BLaER1 treated with 17β-estradiol and CSF1 and Interleukin-3, amounts not matched to agents 10 nM and 100 nM (cell line): ENCODE results near the gene NTF4.
A peak's percentile ranks its signal among the peaks of the same experiment; 100 is the strongest.

Source experiments
- H3K27ac ChIP-seq, 11 experiments: shearing (Covaris generic); formaldehyde crosslinking; 2 replicates each; pipeline ENCODE4 v1.8.1; 2022
- H3K27me3 ChIP-seq, 11 experiments: shearing (Covaris generic); formaldehyde crosslinking; 2 replicates each; pipeline ENCODE4 v1.8.1; 2022
- H3K36me3 ChIP-seq, 11 experiments: shearing (Covaris generic); formaldehyde crosslinking; 2 replicates each; pipeline ENCODE4 v1.8.1; 2022
- H3K4me1 ChIP-seq, 10 experiments: shearing (Covaris generic); formaldehyde crosslinking; 2 replicates each; pipeline ENCODE4 v1.8.1; 2022
- H3K4me2 ChIP-seq, 11 experiments: shearing (Covaris generic); formaldehyde crosslinking; 2 replicates each; pipeline ENCODE4 v1.8.1; 2022
- H3K4me3 ChIP-seq, 10 experiments: shearing (Covaris generic); formaldehyde crosslinking; 2 replicates each; pipeline ENCODE4 v1.8.1; 2022
- H3K9ac ChIP-seq, 11 experiments: shearing (Covaris generic); formaldehyde crosslinking; 2 replicates each; pipeline ENCODE4 v1.8.1; 2022
- H3K9me3 ChIP-seq, 11 experiments: shearing (Covaris generic); formaldehyde crosslinking; replicated peaks in 1 of 11; 2 replicates each; pipeline ENCODE4 v1.8.1; 2022
- H4K20me1 ChIP-seq, 11 experiments: shearing (Covaris generic); formaldehyde crosslinking; 2 replicates each; pipeline ENCODE4 v1.8.1; 2022
- Cebpa-rat ChIP-seq, 11 experiments: shearing (Covaris generic); IDR thresholded peaks; 2 replicates each; pipeline ENCODE4 v1.8.1; 2022

The NTF4 gene

DNA sequence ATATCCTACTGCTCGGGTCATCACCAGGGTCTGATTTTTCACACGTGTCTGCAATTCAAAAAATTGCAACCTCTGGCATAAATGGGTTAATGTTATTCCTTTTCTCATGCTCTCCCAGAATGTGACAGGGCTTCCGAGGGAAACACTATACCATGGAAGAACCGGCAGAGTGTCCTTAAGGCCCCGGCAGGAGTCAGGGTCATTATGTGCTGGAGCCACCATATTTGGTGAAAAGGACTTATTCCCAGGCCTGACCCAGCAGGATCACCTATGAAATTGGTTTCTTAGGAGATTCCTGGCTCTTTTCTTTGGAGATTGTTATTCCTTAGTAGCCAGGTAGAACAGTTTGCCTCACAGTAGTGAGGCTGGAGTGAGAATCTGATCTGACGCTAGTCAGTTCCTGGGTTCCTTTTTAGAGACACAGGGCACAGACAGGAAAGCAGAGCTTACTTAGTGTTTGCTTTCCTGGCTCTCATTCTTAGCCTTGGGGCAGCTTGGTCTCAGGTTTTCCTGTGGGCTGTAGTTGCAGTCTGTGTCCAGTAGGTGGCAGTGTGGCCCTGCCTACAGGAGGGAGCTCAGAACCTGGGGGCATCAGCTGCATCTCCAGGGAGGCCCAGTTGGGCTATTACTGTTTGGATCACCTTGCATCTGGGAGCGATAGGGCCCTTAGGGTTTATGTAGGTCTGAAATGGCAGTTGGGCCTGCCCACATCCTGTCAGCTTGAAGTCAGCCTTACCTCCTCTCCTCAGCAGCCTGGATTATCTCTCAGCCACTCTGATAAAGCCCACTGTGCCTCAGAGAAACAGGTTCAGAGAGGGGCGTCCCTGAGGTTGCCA is 33.1 kb upstream of the NTF4 start:
- H3K4me1 ChIP-seq, result peaks cover 12 to 63% (median 48%) of the 10 kb centered on the region in 10 experiments
- H3K27ac ChIP-seq, result peak overlapping the region in 8 of 11 experiments; percentile 4 to 59 (median 42); a peak in 12 of 22 replicates
- peaks cover 77 to 95% (median 93%) of the 10 kb centered on the region in 11 experiments for H4K20me1 ChIP-seq
- peak overlapping the region in 6 of 11 experiments; percentile 22 to 59 (median 47); a peak in 11 of 22 replicates for H3K4me2 ChIP-seq
- H3K4me3 ChIP-seq, result no peak overlapping the region; a peak in 1 of 20 replicates
- H3K27me3 ChIP-seq, result no peaks in the 10 kb centered on the region
- no peak for TF ChIP-seq Cebpa-rat (IDR thresholded peaks at IDR 0.05)
- peaks cover 90 to 94% (median 92%) of the 10 kb centered on the region in 11 experiments for H3K36me3 ChIP-seq
- no peaks in the 10 kb centered on the region for H3K9me3 ChIP-seq
- peak overlapping the region in 8 of 11 experiments; percentile 11 to 63 (median 36); a peak in 11 of 22 replicates for H3K9ac ChIP-seq

DNA sequence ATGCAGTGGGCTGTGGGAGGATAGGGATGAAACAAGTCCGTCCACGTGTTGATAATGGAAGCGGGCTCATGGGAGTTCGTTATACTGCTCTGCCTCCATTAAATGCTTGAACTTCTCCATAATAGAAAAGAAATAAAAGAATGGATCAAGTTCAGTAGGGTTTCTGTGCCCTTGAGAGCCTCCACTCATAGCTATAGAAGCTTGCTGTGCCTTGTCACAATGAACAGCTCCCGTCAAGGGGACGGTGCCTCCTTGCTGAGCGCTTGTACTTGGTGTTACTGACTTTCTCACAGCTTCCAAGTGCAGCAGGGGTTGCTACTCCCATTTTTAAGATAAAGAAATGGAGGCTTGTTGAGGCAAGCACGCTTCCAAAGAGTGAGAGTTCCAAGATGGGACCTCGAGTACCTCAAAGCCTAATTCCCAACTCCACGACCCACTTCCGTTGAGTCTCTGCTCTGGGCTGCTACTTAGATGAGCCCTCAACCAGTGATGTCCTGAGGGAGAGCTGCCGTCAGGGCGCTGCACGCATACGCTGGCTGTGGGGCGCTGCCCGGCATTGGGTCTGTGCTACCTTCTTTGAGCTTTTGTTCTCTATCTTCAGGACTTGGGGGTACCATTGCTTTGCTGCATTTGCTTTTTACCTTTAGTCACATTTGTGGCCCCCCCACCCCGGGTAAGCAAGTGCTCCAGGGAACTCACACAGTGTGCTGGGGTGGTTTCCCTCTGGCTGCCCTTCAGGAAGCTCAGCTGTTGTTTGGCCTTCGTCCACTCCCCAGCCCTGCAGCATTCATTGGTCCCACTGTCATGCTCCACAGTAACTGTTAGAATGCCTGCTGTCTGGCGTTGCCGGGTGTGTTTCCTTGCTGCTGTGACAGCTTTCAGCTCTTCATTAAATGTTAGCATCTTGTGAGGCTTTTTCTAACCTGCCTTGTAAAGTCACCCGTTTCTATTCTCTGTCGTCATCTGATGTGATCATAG is 30.2 kb upstream of the NTF4 start:
- H3K4me2 ChIP-seq, result no peak overlapping the region
- H3K4me1 ChIP-seq, result peaks cover 0 to 40% (median 23%) of the 10 kb centered on the region in 10 experiments; a peak in 14 of 20 replicates
- H4K20me1 ChIP-seq, result peaks cover 93 to 100% (median 100%) of the 10 kb centered on the region in 11 experiments
- H3K36me3 ChIP-seq, result peaks cover 97 to 100% (median 98%) of the 10 kb centered on the region in 11 experiments
- 0 out of 22 replicates have a peak overlapping the region, but pooled peaks of 1 of the 11 experiments have one; percentile 18 for H3K27ac ChIP-seq
- peak overlapping the region in 4 of 11 experiments; percentile 8 to 41 (median 23); a peak in 5 of 22 replicates for H3K9ac ChIP-seq
- no peak overlapping the region for H3K4me3 ChIP-seq
- TF ChIP-seq Cebpa-rat (IDR thresholded peaks at IDR 0.05), result no peak
- H3K9me3 ChIP-seq, result no peaks in the 10 kb centered on the region
- no peaks in the 10 kb centered on the region for H3K27me3 ChIP-seq

DNA sequence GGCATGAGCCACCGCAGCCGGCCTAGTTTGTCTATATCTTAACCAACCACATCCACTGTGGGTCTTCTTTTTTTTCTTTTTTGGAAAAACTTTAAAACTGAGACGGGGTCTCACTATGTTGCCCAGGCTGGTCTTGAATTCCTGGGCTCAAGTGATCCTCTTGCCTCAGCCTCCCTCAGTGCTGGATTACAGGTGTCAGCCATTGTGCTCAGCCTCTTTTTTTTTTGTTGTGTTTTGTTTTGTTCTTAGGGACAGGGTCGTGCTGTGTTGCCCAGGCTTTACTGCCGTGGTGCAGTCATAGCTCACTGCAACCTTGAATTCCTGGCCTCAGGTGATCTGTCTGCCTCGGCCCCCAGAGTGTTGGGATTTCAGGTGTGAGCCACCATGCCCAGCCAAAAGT is 28.1 kb upstream of the NTF4 start:
- H3K36me3 ChIP-seq, result peaks cover 92 to 100% (median 100%) of the 10 kb centered on the region in 11 experiments
- H4K20me1 ChIP-seq, result peaks cover 97 to 100% (median 100%) of the 10 kb centered on the region in 11 experiments
- H3K27ac ChIP-seq, result no peak overlapping the region

DNA sequence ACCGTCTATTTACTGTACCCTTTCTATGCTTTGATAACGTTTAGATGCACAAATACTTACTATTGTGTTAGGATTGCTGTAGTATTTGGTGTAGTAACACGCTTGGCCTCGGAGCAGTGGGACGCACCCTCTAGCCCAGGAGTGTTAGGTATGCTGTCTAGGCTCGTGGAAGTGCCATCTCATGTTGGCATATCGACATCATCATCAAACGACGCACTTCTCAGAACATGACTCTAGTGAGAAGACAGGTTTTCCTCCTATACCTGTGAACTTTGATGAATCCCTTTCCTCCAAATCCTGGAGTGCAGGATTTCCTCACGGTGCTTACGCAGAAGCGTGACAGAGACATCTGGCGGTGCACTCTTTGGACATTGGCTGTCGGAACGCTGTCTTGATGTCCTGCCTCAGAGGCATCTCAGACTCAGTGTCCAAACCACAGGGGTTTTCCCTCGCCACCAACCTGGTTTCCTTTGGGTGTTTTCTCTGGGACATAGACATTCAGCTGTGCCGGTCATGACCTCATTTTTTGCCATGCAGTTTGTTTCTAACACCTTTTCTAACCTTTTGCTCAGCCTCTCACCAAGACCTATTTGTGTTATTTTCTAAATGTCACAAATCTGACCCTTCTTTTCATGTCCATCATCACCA is 26.9 kb upstream of the NTF4 start:
- Histone ChIP-seq H4K20me1 (peaks cover 98 to 100% (median 100%) of the 10 kb centered on the region in 11 experiments), H3K4me3 (no peak overlapping the region), H3K4me1 (peaks cover 13 to 34% (median 23%) of the 10 kb centered on the region in 10 experiments), H3K9ac (0 out of 22 replicates have a peak overlapping the region, but pooled peaks of 2 of the 11 experiments have one; percentile 14 to 31), H3K27ac (no peak overlapping the region), H3K27me3 (no peaks in the 10 kb centered on the region), H3K36me3 (peaks cover 86 to 100% (median 100%) of the 10 kb centered on the region in 11 experiments), H3K4me2 (no peak overlapping the region), H3K9me3 (no peaks in the 10 kb centered on the region)
- TF ChIP-seq Cebpa-rat (IDR thresholded peaks at IDR 0.05), result no peak

More for the DNA sequence above, 28.1 kb upstream of the NTF4 start:
- no peak overlapping the region for H3K4me2 ChIP-seq
- no peak overlapping the region for H3K9ac ChIP-seq
- no peaks in the 10 kb centered on the region for H3K9me3 ChIP-seq
- peaks cover 2 to 31% (median 17%) of the 10 kb centered on the region in 10 experiments for H3K4me1 ChIP-seq
- TF ChIP-seq Cebpa-rat (IDR thresholded peaks at IDR 0.05), result no peak
- no peaks in the 10 kb centered on the region for H3K27me3 ChIP-seq
- H3K4me3 ChIP-seq, result no peak overlapping the region

DNA sequence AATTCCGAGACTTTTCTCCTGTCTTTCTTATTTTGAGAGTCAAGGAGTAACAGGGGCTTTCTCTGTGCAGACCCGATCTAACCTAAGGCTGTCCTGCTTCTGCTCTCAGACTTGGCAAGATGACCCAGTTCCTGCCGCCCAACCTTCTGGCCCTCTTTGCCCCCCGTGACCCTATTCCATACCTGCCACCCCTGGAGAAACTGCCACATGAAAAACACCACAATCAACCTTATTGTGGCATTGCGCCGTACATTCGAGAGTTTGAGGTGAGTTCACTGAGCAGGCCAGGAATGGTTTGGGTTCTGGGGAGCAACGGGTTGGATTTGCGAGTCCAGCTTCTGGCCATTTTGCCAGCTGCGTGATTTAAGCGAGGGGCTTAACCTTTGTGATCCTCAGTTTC is 21.7 kb upstream of the NTF4 start:
- Histone ChIP-seq H3K9ac (peak overlapping the region; percentile 90 to 98 (median 95)), H3K27ac (peak overlapping the region; percentile 82 to 97 (median 94); a peak in 21 of 22 replicates), H3K9me3 (peaks cover 0 to 8% (median 0%) of the 10 kb centered on the region in 11 experiments; a peak in 2 of 22 replicates), H3K4me3 (peak overlapping the region; percentile 73 to 95 (median 82)), H3K4me2 (peak overlapping the region; percentile 89 to 99 (median 97)), H3K36me3 (peaks cover 34 to 53% (median 51%) of the 10 kb centered on the region in 11 experiments), H4K20me1 (peaks cover 55 to 60% (median 58%) of the 10 kb centered on the region in 11 experiments), H3K4me1 (peaks cover 22 to 38% (median 31%) of the 10 kb centered on the region in 10 experiments), H3K27me3 (no peaks in the 10 kb centered on the region)
- no peak for TF ChIP-seq Cebpa-rat (IDR thresholded peaks at IDR 0.05)

DNA sequence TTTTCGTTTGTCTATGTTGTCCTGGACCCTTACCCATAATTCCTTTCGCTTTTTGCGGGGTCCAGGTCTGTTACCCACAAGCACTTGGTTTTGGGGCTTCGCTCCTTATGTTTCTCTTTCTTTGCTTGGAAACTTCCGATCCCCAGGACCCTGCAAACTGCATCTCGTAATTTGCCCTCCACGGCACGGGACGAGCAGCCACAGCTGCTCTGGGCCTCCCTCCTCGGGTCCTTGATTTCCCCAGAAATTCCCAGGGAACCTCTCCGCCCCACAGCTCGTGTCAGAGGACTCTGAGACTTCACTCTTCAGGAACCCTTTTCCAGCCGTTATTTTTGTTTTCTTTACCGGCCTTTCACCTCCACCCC is 21.2 kb upstream of the NTF4 start:
- Histone ChIP-seq H3K4me1 (peaks cover 22 to 38% (median 31%) of the 10 kb centered on the region in 10 experiments), H3K9ac (peak overlapping the region; percentile 90 to 98 (median 95)), H3K4me2 (peak overlapping the region; percentile 89 to 99 (median 97)), H3K9me3 (peaks cover 0 to 8% (median 0%) of the 10 kb centered on the region in 11 experiments; a peak in 2 of 22 replicates), H3K27ac (peak overlapping the region; percentile 82 to 97 (median 94)), H3K4me3 (peak overlapping the region; percentile 73 to 95 (median 82)), H3K27me3 (no peaks in the 10 kb centered on the region), H3K36me3 (peaks cover 29 to 49% (median 46%) of the 10 kb centered on the region in 11 experiments), H4K20me1 (peaks cover 50 to 55% (median 53%) of the 10 kb centered on the region in 11 experiments)
- TF ChIP-seq Cebpa-rat (IDR thresholded peaks at IDR 0.05), result no peak

DNA sequence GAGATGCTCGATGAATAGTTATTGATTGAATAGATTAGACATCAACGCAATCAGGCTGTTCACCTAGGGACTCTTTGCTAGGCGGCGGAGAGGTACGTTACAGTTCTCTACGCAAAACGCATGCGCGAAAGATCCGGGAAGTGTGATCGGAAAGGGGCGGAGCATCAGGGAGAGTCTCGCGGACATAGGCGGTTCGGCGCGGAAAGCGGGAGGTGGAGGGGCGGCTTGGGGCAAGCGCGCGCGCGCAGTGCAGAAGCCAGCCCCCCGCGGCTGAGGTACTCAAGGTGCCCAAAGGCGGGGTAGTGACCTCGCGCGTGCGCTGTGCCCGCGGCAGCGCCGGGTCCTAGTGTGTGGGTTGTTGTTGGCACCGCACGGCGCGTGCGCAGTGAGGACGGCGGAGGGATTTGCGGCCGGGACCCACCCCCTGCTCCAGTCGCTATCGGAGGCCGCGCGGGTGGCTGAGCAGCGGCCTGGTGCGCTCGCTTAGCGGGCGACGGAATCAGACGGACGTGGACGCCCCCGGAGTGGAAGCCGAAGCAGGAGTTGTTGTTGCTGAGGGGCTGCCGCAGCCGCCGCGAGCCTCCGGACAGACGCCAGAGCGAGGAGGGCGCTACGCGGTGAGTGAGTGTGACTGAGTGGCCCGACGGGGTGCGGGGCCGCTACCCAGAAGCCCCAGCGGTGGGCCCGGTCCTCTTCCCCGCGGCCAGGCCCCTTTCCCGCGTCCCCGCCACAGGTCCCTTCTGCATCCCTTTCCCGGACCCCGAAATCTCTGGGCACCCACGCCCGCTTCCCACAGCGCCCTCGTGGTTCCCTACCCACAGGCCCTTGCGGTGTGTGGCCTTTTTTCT is 20.6 kb upstream of the NTF4 start, which contains the start of gene SNRNP70:
TSS of gene SNRNP70 (plus strand) at position 432 of the 848 bp plus-strand sequence. CDS start 964 bp downstream, outside the sequence.
- H3K9ac ChIP-seq, result peak within 1 kb of the TSS; percentile 90 to 98 (median 95)
- H3K36me3 ChIP-seq, result peaks cover 23 to 42% (median 40%) of the 10 kb centered on the region in 11 experiments
- H3K9me3 ChIP-seq, result peaks cover 0 to 8% (median 0%) of the 10 kb centered on the region in 11 experiments; a peak in 2 of 22 replicates
- H3K4me2 ChIP-seq, result peak within 1 kb of the TSS; percentile 89 to 99 (median 97)
- no peaks in the 10 kb centered on the region for H3K27me3 ChIP-seq
- peak within 1 kb of the TSS; percentile 82 to 97 (median 94) for H3K27ac ChIP-seq
- TF ChIP-seq Cebpa-rat (IDR thresholded peaks at IDR 0.05), result no peak
- H4K20me1 ChIP-seq, result peaks cover 44 to 49% (median 47%) of the 10 kb centered on the region in 11 experiments
- H3K4me3 ChIP-seq, result peak within 1 kb of the TSS; percentile 73 to 95 (median 82)
- peaks cover 22 to 38% (median 31%) of the 10 kb centered on the region in 10 experiments for H3K4me1 ChIP-seq
